ENCODE data around the gene CCDC91. TPM values are rescaled to one million over a fixed set of nuclear protein-coding genes. Genes with fewer than 3 reads are reported as not detected.

Gene CCDC91, protein sequence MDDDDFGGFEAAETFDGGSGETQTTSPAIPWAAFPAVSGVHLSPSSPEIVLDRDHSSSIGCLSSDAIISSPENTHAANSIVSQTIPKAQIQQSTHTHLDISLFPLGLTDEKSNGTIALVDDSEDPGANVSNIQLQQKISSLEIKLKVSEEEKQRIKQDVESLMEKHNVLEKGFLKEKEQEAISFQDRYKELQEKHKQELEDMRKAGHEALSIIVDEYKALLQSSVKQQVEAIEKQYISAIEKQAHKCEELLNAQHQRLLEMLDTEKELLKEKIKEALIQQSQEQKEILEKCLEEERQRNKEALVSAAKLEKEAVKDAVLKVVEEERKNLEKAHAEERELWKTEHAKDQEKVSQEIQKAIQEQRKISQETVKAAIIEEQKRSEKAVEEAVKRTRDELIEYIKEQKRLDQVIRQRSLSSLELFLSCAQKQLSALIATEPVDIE
- 10 to 100 TPM; 27.5 to 30.1 TPM for total RNA-seq
- 10 to 100 TPM; 19.8 to 29.9 TPM for polyA plus RNA-seq
- long read RNA-seq, donor 1, transcript CCDC91-205 (11 exons, 1,301 nt) = major isoform, 7 of 30 reads
- long read RNA-seq, donor 1, partial matches to known transcripts = 2 of 30 reads
- long read RNA-seq, donor 1, other reads (novel, unspliced or antisense) = 20 of 30 reads
- long read RNA-seq, donor 2, partial matches to known transcripts = 2 of 18 reads
- long read RNA-seq, donor 2, other reads (novel, unspliced or antisense) = 13 of 18 reads

DNA sequence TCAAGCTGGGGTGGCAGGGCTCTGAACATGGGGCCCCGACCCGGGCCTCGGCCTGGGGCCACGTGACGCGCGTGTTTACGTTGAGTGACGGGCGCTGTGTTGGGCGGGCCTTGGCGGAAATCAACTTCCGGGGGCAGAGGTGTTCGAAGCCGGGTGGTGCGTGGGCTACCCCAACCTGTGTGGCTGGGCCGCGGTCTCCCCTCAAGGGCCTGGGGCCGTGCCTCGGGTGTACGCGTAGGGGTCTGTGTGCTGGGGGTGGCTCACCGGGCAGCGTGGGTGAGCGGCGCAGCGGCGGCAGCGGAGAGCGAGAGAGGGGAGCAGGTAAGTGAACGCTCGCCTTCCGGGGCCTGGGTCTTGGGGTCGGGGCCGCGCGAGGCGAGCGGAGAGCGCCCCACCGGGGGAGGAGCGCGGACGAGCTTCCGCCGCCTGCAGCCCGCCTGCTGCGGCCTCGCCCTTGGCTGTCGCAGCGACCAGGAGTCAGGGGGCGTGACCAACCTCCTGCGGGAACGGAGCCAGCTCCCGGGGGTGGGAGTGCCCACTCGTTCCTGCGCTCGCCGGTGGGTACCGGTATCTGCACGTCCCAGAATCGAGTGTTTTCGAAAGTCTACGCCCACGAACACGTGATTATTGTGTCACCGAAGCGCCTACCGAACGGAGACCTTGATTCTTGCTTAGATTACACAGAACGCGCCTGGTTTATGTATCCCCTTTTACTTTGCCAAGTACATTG lies at the start of gene CCDC91:
CCDC91 (plus strand) TSS at position 136 of the 730 bp plus-strand sequence. CDS start 66,760 bp downstream, outside the sequence.
- 0% methylated on average over 72 of the region's 72 CpGs for WGBS, 2 donors
- H3K4me1 ChIP-seq (ENCODE audit: control insufficient read depth in 1 of 2, insufficient read depth in 2 of 2, low read length in 2 of 2) = peaks cover 0 to 3% of the 10 kb centered on the region in 2 donors
- H3K27me3 ChIP-seq (ENCODE audit: control insufficient read depth in 1 of 2, insufficient read depth in 2 of 2, low read length in 1 of 2) = no peaks in the 10 kb centered on the region
- ATAC-seq (ENCODE audit: low FRiP score) (peak; percentile 95), DNase-seq (peak; percentile 92 to 95)
- peak within 1 kb of the TSS; percentile 78 to 92 for H3K27ac ChIP-seq (ENCODE audit: low read depth in 1 of 2, low read length in 2 of 2)
- no peaks in the 10 kb centered on the region for H3K36me3 ChIP-seq (ENCODE audit: control insufficient read depth in 1 of 2, insufficient read depth in 2 of 2, low read length in 1 of 2)
- intact Hi-C loops (cut with DNase I) = loop anchor here in 1 of 2 donors (5.0 kb wide), 1 partner anchor 223 kb away; no protein-coding TSS in a partner anchor
- peak within 1 kb of the TSS; percentile 65 to 85 for H3K4me3 ChIP-seq (ENCODE audit: low read length in 2 of 2)
- no peaks in the 10 kb centered on the region for H3K9me3 ChIP-seq (ENCODE audit: control insufficient read depth, low read length)

DNA sequence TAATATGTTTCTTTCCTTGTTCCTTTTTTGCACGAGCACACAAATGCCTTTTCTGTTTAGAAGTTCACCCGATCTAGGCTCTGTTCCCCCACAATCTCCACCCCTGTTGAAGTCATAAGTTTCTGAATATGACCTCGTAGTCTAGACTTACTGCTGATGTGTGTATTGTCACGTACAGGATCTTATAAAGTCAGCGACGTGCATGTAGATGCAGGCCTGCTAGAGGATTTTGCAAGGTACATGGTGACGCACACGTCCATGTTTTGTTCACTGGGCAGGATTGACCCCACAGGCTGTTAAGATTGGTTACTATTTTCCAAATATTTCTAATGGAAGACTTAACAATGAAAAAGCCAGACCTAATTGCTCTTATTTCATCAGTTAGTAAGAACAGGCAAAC lies 46.2 kb upstream of the CCDC91 start:
- no peaks in the 10 kb centered on the region for H3K36me3 ChIP-seq (ENCODE audit: control insufficient read depth in 1 of 2, insufficient read depth in 2 of 2, low read length in 1 of 2)
- 84 to 87% methylated on average over 8 of the region's 8 CpGs for WGBS, 2 donors
- intact Hi-C loops (cut with DNase I) = no loop called here
- no peaks in the 10 kb centered on the region for H3K4me1 ChIP-seq (ENCODE audit: control insufficient read depth in 1 of 2, insufficient read depth in 2 of 2, low read length in 2 of 2)
- no peak for DNase-seq
- H3K27me3 ChIP-seq (ENCODE audit: control insufficient read depth in 1 of 2, insufficient read depth in 2 of 2, low read length in 1 of 2) = no peaks in the 10 kb centered on the region
- no peak for ATAC-seq (ENCODE audit: low FRiP score)
- H3K9me3 ChIP-seq (ENCODE audit: control insufficient read depth, low read length) = no peaks in the 10 kb centered on the region
- no peak overlapping the region for H3K27ac ChIP-seq (ENCODE audit: low read depth in 1 of 2, low read length in 2 of 2)
- H3K4me3 ChIP-seq (ENCODE audit: low read length in 2 of 2) = no peak overlapping the region

DNA sequence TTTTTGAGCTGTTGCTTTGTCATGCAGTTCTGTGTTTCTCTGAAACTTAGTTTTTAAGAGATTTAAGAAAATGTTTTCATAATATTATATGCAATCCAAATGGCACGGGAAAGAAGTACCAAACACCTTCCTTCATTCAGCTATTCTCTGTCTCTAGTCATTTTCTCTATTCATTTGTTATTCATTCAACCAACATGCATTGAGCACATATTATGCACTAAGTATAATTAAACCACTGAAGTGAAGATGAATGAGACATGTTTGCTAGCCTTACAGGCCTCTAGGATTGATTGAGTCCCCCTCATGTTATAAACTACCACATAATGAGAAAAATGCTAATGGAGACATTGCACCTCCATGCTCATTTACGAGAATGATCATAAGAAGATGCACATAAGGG lies 45.7 kb upstream of the CCDC91 start:
- Histone ChIP-seq H3K27ac (ENCODE audit: low read depth in 1 of 2, low read length in 2 of 2) (no peak overlapping the region), H3K9me3 (ENCODE audit: control insufficient read depth, low read length) (no peaks in the 10 kb centered on the region), H3K36me3 (ENCODE audit: control insufficient read depth in 1 of 2, insufficient read depth in 2 of 2, low read length in 1 of 2) (no peaks in the 10 kb centered on the region), H3K27me3 (ENCODE audit: control insufficient read depth in 1 of 2, insufficient read depth in 2 of 2, low read length in 1 of 2) (no peaks in the 10 kb centered on the region), H3K4me3 (ENCODE audit: low read length in 2 of 2) (no peak overlapping the region), H3K4me1 (ENCODE audit: control insufficient read depth in 1 of 2, insufficient read depth in 2 of 2, low read length in 2 of 2) (no peaks in the 10 kb centered on the region)
- WGBS, 2 donors = 81 to 86% methylated on average over 2 of the region's 2 CpGs
- ATAC-seq (ENCODE audit: low FRiP score) = no peak
- intact Hi-C loops (cut with DNase I) = no loop called here
- DNase-seq = no peak

DNA sequence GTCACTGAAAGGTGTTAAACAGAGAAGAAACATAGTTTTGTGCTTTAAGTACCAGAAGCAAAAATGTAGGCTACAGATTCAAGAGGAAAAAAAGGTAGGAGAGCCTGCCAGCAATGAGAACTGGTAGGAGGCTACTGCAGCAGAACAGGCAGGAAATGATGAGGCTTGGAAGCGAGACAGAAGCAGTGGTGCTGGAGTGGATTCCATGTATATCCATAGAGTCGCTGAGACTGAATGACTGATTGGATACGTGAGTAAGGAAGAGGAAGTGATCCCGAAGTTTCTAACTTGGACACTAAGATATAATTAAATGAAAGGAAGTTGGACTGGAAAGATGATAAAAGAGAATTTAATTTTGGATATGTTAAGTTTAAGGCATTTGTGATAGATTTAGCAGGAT lies 45.0 kb upstream of the CCDC91 start:
- Histone ChIP-seq H3K9me3 (ENCODE audit: control insufficient read depth, low read length) (no peaks in the 10 kb centered on the region), H3K36me3 (ENCODE audit: control insufficient read depth in 1 of 2, insufficient read depth in 2 of 2, low read length in 1 of 2) (no peaks in the 10 kb centered on the region), H3K27ac (ENCODE audit: low read depth in 1 of 2, low read length in 2 of 2) (no peak overlapping the region), H3K4me3 (ENCODE audit: low read length in 2 of 2) (no peak overlapping the region), H3K4me1 (ENCODE audit: control insufficient read depth in 1 of 2, insufficient read depth in 2 of 2, low read length in 2 of 2) (no peaks in the 10 kb centered on the region), H3K27me3 (ENCODE audit: control insufficient read depth in 1 of 2, insufficient read depth in 2 of 2, low read length in 1 of 2) (no peaks in the 10 kb centered on the region)
- ATAC-seq (ENCODE audit: low FRiP score) (no peak), DNase-seq (no peak)
- intact Hi-C loops (cut with DNase I) = no loop called here
- 86 to 94% methylated on average over 4 of the region's 4 CpGs for WGBS, 2 donors

DNA sequence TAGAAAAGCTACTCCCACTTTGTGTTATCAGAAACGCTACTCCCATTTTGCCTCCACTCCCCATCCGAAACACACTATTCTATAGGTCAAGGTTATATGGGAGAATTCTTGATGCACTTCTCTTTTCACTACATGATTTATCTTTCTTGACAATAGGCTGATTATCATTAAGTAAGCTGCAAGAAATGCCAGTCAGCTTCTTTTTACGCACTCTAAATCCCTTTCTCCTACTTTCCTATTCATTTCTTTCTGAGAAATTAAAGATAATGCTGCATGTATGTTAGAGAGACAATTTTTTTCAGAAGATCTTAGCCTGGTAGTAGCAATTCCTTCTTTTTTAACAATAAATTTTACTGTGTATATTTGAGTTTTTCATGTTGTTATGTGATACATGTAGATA lies 41.0 kb upstream of the CCDC91 start:
- ATAC-seq (ENCODE audit: low FRiP score) = no peak
- Histone ChIP-seq H3K36me3 (ENCODE audit: control insufficient read depth in 1 of 2, insufficient read depth in 2 of 2, low read length in 1 of 2) (no peaks in the 10 kb centered on the region), H3K4me3 (ENCODE audit: low read length in 2 of 2) (no peak overlapping the region), H3K4me1 (ENCODE audit: control insufficient read depth in 1 of 2, insufficient read depth in 2 of 2, low read length in 2 of 2) (no peaks in the 10 kb centered on the region), H3K27ac (ENCODE audit: low read depth in 1 of 2, low read length in 2 of 2) (no peak overlapping the region), H3K27me3 (ENCODE audit: control insufficient read depth in 1 of 2, insufficient read depth in 2 of 2, low read length in 1 of 2) (no peaks in the 10 kb centered on the region), H3K9me3 (ENCODE audit: control insufficient read depth, low read length) (no peaks in the 10 kb centered on the region)
- DNase-seq = no peak
- WGBS, 2 donors = 78% methylated on average over 3 of the region's 3 CpGs
- intact Hi-C loops (cut with DNase I) = no loop called here

DNA sequence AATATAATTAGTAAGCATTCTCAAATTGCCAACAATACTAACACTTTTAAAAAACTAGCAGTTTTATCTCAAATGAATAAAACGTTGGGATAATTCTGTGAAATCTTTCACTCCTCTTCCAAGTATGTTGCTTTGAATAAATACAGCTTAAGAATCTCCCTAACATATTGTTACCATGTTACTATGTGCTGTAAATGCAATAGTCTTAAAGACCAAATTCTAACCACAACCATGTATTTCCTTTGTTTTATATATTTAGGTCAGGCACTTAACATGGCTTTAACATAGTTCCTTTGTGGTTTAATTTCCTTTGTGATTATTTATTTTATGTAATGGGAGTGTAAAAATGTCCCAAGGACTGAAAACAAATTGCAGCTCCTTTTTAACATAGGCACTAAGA lies 33.9 kb upstream of the CCDC91 start:
- H3K27me3 ChIP-seq (ENCODE audit: control insufficient read depth in 1 of 2, insufficient read depth in 2 of 2, low read length in 1 of 2) = no peaks in the 10 kb centered on the region
- WGBS, 2 donors = 64 to 67% methylated on average over 1 of the region's 1 CpG
- ATAC-seq (ENCODE audit: low FRiP score) (no peak), DNase-seq (no peak)
- intact Hi-C loops (cut with DNase I) = no loop called here
- H3K9me3 ChIP-seq (ENCODE audit: control insufficient read depth, low read length) = no peaks in the 10 kb centered on the region
- H3K4me3 ChIP-seq (ENCODE audit: low read length in 2 of 2) = no peak overlapping the region
- H3K36me3 ChIP-seq (ENCODE audit: control insufficient read depth in 1 of 2, insufficient read depth in 2 of 2, low read length in 1 of 2) = no peaks in the 10 kb centered on the region
- no peaks in the 10 kb centered on the region for H3K4me1 ChIP-seq (ENCODE audit: control insufficient read depth in 1 of 2, insufficient read depth in 2 of 2, low read length in 2 of 2)
- H3K27ac ChIP-seq (ENCODE audit: low read depth in 1 of 2, low read length in 2 of 2) = no peak overlapping the region

DNA sequence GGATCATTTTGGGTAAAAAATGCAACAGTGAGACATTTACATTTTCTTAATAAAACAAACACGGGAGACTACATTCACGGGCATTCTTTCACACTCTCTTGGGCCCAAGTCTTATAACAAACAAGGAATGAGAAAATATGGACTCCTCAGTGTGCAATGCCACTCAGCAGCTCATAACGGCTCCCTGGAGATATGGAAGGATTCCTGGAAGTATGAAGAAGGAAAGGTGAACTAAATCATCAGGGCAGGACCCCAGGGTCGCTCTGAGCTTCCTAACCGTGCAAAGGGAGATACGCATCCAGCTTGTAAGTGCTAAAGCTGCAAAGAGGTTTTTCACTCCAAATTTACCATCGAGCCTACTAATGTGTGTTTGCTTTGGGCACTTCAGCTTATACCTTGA lies 33.5 kb upstream of the CCDC91 start:
- no peaks in the 10 kb centered on the region for H3K36me3 ChIP-seq (ENCODE audit: control insufficient read depth in 1 of 2, insufficient read depth in 2 of 2, low read length in 1 of 2)
- no peak for ATAC-seq (ENCODE audit: low FRiP score)
- 69 to 73% methylated on average over 7 of the region's 7 CpGs for whole genome bisulfite sequencing, 2 donors
- H3K4me1 ChIP-seq (ENCODE audit: control insufficient read depth in 1 of 2, insufficient read depth in 2 of 2, low read length in 2 of 2) = no peaks in the 10 kb centered on the region
- intact Hi-C loops (cut with DNase I) = no loop called here
- H3K4me3 ChIP-seq (ENCODE audit: low read length in 2 of 2) = no peak overlapping the region
- H3K27me3 ChIP-seq (ENCODE audit: control insufficient read depth in 1 of 2, insufficient read depth in 2 of 2, low read length in 1 of 2) = no peaks in the 10 kb centered on the region
- H3K9me3 ChIP-seq (ENCODE audit: control insufficient read depth, low read length) = no peaks in the 10 kb centered on the region
- DNase-seq = no peak
- H3K27ac ChIP-seq (ENCODE audit: low read depth in 1 of 2, low read length in 2 of 2) = no peak overlapping the region

DNA sequence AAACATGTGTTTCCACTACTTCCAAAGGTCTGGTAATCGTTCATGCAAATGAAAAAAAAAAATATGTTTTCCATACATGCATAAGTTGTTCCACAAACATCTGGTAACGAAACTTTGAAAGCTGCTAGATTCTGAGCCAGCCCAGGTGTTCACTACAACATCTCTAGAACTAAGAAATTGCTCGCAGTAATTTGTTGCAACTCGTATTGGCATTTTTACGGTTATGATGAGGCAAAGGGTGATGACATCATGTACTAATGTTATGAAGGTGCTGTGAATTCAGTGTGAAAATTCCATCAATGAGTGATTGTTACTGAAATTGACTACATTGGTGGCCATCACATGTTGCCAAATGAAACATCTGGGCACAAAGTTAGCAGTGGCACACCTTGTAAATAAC lies 31.9 kb upstream of the CCDC91 start:
- 93 to 96% methylated on average over 5 of the region's 5 CpGs for WGBS, 2 donors
- no peaks in the 10 kb centered on the region for H3K4me1 ChIP-seq (ENCODE audit: control insufficient read depth in 1 of 2, insufficient read depth in 2 of 2, low read length in 2 of 2)
- intact Hi-C loops (cut with DNase I) = no loop called here
- ATAC-seq (ENCODE audit: low FRiP score) = no peak
- no peaks in the 10 kb centered on the region for H3K9me3 ChIP-seq (ENCODE audit: control insufficient read depth, low read length)
- no peak for DNase-seq
- H3K27ac ChIP-seq (ENCODE audit: low read depth in 1 of 2, low read length in 2 of 2) = no peak overlapping the region
- H3K27me3 ChIP-seq (ENCODE audit: control insufficient read depth in 1 of 2, insufficient read depth in 2 of 2, low read length in 1 of 2) = no peaks in the 10 kb centered on the region
- no peak overlapping the region for H3K4me3 ChIP-seq (ENCODE audit: low read length in 2 of 2)
- H3K36me3 ChIP-seq (ENCODE audit: control insufficient read depth in 1 of 2, insufficient read depth in 2 of 2, low read length in 1 of 2) = no peaks in the 10 kb centered on the region
